HG02588 (cell line): ENCODE measurements around the gene GIT2.
"Not testable (repeated sequence)": the region's sequence is repeated elsewhere in the genome, so short reads cannot be mapped to it uniquely, and the experiment has no call there.

Experiments used
- ATAC-seq: cut with Tn5 transposase; IDR thresholded peaks from one replicate; pipeline ENCODE4 v1.9.1; 2021; ENCODE audit warnings: mild to moderate bottlenecking, moderate library complexity; ENCODE audit not compliant: unreplicated experiment

The GIT2 gene

GRCh38 chr12:109925185-109925840 is 70.9 kb downstream of the GIT2 start:
- ATAC-seq, result no peak

GRCh38 chr12:109923481-109924245 is 72.5 kb downstream of the GIT2 start:
- no peak for ATAC-seq

- no peak for ATAC-seq
Measured at GRCh38 chr12:109923038-109923437, 73.1 kb downstream of the GIT2 start.

GRCh38 chr12:109921982-109922381 is 74.2 kb downstream of the GIT2 start:
- no peak for ATAC-seq

- no peak for ATAC-seq
Measured at GRCh38 chr12:109920261-109920780, 75.8 kb downstream of the GIT2 start.

- ATAC-seq, result no peak
Measured at GRCh38 chr12:109919456-109919855, 76.7 kb downstream of the GIT2 start.

- no peak for ATAC-seq
Measured at GRCh38 chr12:109916045-109916444, 80.1 kb downstream of the GIT2 start.

- no peak for ATAC-seq
Measured at GRCh38 chr12:109915171-109916040, 80.8 kb downstream of the GIT2 start.

- ATAC-seq, result no peak
Measured at GRCh38 chr12:109914461-109914860, 81.7 kb downstream of the GIT2 start.

GRCh38 chr12:109912855-109913321 is 83.3 kb downstream of the GIT2 start:
- no peak for ATAC-seq

- no peak for ATAC-seq
Measured at GRCh38 chr12:109910969-109911348, 85.2 kb downstream of the GIT2 start.

GRCh38 chr12:109910254-109910968 is 85.8 kb downstream of the GIT2 start:
- ATAC-seq, result no peak

GRCh38 chr12:109905301-109905700 is 90.9 kb downstream of the GIT2 start:
- no peak for ATAC-seq

GRCh38 chr12:109902891-109903418 is 93.2 kb downstream of the GIT2 start:
- ATAC-seq, result no peak

GRCh38 chr12:109900752-109901580 is 95.2 kb downstream of the GIT2 start:
- ATAC-seq, result peak; percentile 9

GRCh38 chr12:109899783-109900751 is 96.1 kb downstream of the GIT2 start, which contains the start of gene TCHP:
TCHP (plus strand) TSS chr12:109900274; CDS start chr12:109903027, 2,753 bp downstream.
- ATAC-seq, result peak; percentile 69

GRCh38 chr12:109899345-109899744 is 96.8 kb downstream of the GIT2 start:
- ATAC-seq, result not testable (repeated sequence)

GRCh38 chr12:109897029-109897428 is 99.1 kb downstream of the GIT2 start:
- no peak for ATAC-seq
